Panc1 (cell line): ENCODE measurements around the gene ZDHHC7. TPM values are rescaled to one million over a fixed set of nuclear protein-coding genes. Genes with fewer than 3 reads are reported as not detected.

Source experiments
- ATAC-seq: fragments of 200-7000 bp; cut with Tn5 transposase; 2 replicates; pipeline ENCODE4 v1.9.1; 2020; ENCODE audit warnings: mild to moderate bottlenecking, moderate library complexity
- BruUV-seq: library from RNA; stranded (reverse); fragments of 400-500 nt; replicated peaks from 2 replicates; lab custom pipeline; 2021; lab: Mats Ljungman, UMichigan
- CTCF ChIA-PET: fragments of 300-600 bp; sonication (Branson Sonifier 250); formaldehyde crosslinking; loops from one replicate; lab custom pipeline; 2022; ENCODE audit warnings: antibody characterized with exemption; lab: Charles Lee
- POLR2A ChIA-PET: fragments of 300-600 bp; sonication (Branson Sonifier 250); formaldehyde crosslinking; loops from one replicate; lab custom pipeline; 2022; ENCODE audit warnings: antibody characterized with exemption; lab: Charles Lee
- DNase-seq: peaks from one replicate; pipeline ENCODE4 v3.0.0-alpha.2; 2010; ENCODE audit warnings: low read depth, low spot score
- H3K27ac ChIP-seq: 2 replicates; pipeline ENCODE4 v1.5.1; 2011; ENCODE audit warnings: mild to moderate bottlenecking, low read length, inconsistent platforms
- H3K27me3 ChIP-seq: fragments of 200-500 bp; sonication (Bioruptor generic); 2 replicates; pipeline ENCODE4 v1.6.0; 2014; ENCODE audit warnings: low read length, inconsistent platforms; ENCODE audit not compliant: control insufficient read depth, insufficient read depth
- H3K36me3 ChIP-seq: fragments of 200-500 bp; sonication (Bioruptor generic); 2 replicates; pipeline ENCODE4 v1.5.1; 2014; ENCODE audit warnings: inconsistent platforms, mild to moderate bottlenecking, low read length, moderate library complexity; ENCODE audit not compliant: control insufficient read depth, insufficient read depth
- H3K4me1 ChIP-seq: 2 replicates; pipeline ENCODE4 v1.5.1; 2011; ENCODE audit warnings: inconsistent platforms, mild to moderate bottlenecking, low read length, moderate library complexity; ENCODE audit not compliant: control insufficient read depth, insufficient read depth
- H3K4me3 ChIP-seq, 2 experiments: 2 replicates each; pipeline ENCODE4 v1.5.1; 2011 to 2012; ENCODE audit warnings: low read depth in 2 of 2, low read length in 2 of 2, mild to moderate bottlenecking in 2 of 2, inconsistent platforms in 1 of 2, moderate library complexity in 1 of 2
- H3K9me3 ChIP-seq: fragments of 200-500 bp; sonication (Bioruptor generic); 2 replicates; pipeline ENCODE4 v1.5.1; 2014; ENCODE audit warnings: low read depth, mild to moderate bottlenecking, inconsistent platforms, low read length, moderate library complexity; ENCODE audit not compliant: control insufficient read depth, insufficient read depth
- POLR2AphosphoS5 ChIP-seq: IDR thresholded peaks from 2 replicates; pipeline ENCODE4 v1.6.1; 2012; ENCODE audit warnings: mild to moderate bottlenecking, low read depth, low read length, moderate library complexity
- SIN3A ChIP-seq: IDR thresholded peaks from 2 replicates; pipeline ENCODE4 v1.6.1; 2012; ENCODE audit warnings: low read depth, mild to moderate bottlenecking, low read length, moderate library complexity, borderline replicate concordance; ENCODE audit not compliant: insufficient read depth
- TCF7L2 ChIP-seq: IDR thresholded peaks from 2 replicates; pipeline ENCODE4 v1.6.1; 2011; ENCODE audit warnings: mild to moderate bottlenecking, low read depth, low read length, inconsistent platforms
- in situ Hi-C: cut with HindIII; loops from 2 replicates; pipeline ENCODE4 v1.10.0; 2016; ENCODE audit warnings: low sequenced_read_pairs, low pct_unique_long_range_greater_than_20kb
- intact Hi-C: fragments of 100-400 bp; cut with micrococcal nuclease; formaldehyde crosslinking; loops from one replicate; pipeline ENCODE4 v1.10.0; 2022; ENCODE audit not compliant: unreplicated experiment
- total RNA-seq: library from RNA; stranded (reverse); gene quantifications from one replicate; pipeline ENCODE4 v1.2.1, GENCODE V29; 2021; ENCODE audit not compliant: unreplicated experiment
- TF ChIP-seq, protein P1 (sequence below), 2 experiments: IDR thresholded peaks; 2 replicates each; pipeline ENCODE4 v1.6.1; 2011 to 2012; ENCODE audit warnings: low read depth in 2 of 2, control low read depth in 1 of 2, low read length in 1 of 2, mild to moderate bottlenecking in 1 of 2, moderate library complexity in 1 of 2; ENCODE audit not compliant: insufficient read depth in 1 of 2
- TF ChIP-seq, protein P2 (sequence below): fragments of 450-650 bp; IDR thresholded peaks from 2 replicates; pipeline ENCODE4 v1.5.1; 2017; ENCODE audit warnings: mild to moderate bottlenecking

Gene ZDHHC7
- total RNA-seq, 1 experiment from 2014 or later: 71.5 TPM

DNA sequence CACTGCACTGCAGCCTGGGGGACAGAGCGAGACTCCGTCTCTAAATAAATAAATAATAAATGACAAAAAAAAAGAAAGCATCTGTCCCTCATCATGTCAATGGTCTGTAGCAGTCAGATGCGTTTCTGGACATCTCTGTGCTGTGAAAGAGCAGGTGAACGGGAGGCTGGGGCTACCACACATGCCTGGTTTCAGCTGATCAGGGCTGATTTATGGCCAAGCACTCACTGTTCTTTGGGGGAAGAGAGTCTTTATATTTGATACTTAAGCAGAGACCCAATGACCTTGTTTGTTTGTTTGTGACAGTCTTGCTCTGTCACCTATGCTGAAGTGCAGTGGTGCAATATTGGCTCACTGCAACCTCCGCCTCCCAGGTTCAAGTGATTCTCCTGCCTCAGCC, 33.7 kb upstream of the ZDHHC7 start:
- Histone ChIP-seq H3K4me1 (no peaks in the 10 kb centered on the region), H3K4me3 (no peak overlapping the region), H3K9me3 (no peaks in the 10 kb centered on the region), H3K27ac (no peak overlapping the region), H3K27me3 (no peaks in the 10 kb centered on the region), H3K36me3 (no peaks in the 10 kb centered on the region)
- in situ Hi-C loops (no loop called here), intact Hi-C loops (no loop called here)
- DNase-seq (no peak), ATAC-seq (no peak)
- ChIA-PET CTCF (no interaction called here), POLR2A (no interaction called here)
- BruUV-seq: no TSS peak
- no peak for TF ChIP-seq SIN3A
- TF ChIP-seq, protein P1, sequence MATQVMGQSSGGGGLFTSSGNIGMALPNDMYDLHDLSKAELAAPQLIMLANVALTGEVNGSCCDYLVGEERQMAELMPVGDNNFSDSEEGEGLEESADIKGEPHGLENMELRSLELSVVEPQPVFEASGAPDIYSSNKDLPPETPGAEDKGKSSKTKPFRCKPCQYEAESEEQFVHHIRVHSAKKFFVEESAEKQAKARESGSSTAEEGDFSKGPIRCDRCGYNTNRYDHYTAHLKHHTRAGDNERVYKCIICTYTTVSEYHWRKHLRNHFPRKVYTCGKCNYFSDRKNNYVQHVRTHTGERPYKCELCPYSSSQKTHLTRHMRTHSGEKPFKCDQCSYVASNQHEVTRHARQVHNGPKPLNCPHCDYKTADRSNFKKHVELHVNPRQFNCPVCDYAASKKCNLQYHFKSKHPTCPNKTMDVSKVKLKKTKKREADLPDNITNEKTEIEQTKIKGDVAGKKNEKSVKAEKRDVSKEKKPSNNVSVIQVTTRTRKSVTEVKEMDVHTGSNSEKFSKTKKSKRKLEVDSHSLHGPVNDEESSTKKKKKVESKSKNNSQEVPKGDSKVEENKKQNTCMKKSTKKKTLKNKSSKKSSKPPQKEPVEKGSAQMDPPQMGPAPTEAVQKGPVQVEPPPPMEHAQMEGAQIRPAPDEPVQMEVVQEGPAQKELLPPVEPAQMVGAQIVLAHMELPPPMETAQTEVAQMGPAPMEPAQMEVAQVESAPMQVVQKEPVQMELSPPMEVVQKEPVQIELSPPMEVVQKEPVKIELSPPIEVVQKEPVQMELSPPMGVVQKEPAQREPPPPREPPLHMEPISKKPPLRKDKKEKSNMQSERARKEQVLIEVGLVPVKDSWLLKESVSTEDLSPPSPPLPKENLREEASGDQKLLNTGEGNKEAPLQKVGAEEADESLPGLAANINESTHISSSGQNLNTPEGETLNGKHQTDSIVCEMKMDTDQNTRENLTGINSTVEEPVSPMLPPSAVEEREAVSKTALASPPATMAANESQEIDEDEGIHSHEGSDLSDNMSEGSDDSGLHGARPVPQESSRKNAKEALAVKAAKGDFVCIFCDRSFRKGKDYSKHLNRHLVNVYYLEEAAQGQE (IDR thresholded peaks at IDR 0.05; ENCODE audit: insufficient read depth in 1 of 2, low read depth in 2 of 2, low read length in 1 of 2): no peak
- no peak for TF ChIP-seq POLR2AphosphoS5

DNA sequence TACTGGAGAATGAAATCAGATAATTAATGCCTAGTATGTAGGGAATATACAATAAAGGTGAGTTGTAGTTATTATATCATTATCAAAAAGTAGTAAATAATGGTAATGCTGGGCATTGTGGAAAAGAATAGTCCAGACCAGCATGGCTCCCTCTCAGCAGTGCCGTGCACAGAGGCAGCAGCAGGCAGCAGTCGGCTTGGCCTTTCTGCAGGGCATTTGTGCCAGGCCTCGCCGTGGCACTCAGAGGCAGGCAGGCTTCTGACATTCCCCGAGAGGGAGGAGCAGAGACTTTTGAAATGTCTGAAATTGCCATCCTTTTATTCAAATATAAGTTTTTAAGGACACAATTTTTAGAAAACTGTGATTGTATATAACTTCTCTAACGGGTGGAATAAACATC, 31.3 kb upstream of the ZDHHC7 start:
- H3K36me3 ChIP-seq: no peaks in the 10 kb centered on the region
- no TSS peak for BruUV-seq
- no peak for DNase-seq
- in situ Hi-C loops: no loop called here
- H3K9me3 ChIP-seq: no peaks in the 10 kb centered on the region
- ATAC-seq: no peak
- ChIA-PET POLR2A (no interaction called here), CTCF (no interaction called here)
- H3K4me1 ChIP-seq: no peaks in the 10 kb centered on the region
- H3K27me3 ChIP-seq: no peaks in the 10 kb centered on the region
- no peak overlapping the region for H3K4me3 ChIP-seq
- TF ChIP-seq, protein P2, sequence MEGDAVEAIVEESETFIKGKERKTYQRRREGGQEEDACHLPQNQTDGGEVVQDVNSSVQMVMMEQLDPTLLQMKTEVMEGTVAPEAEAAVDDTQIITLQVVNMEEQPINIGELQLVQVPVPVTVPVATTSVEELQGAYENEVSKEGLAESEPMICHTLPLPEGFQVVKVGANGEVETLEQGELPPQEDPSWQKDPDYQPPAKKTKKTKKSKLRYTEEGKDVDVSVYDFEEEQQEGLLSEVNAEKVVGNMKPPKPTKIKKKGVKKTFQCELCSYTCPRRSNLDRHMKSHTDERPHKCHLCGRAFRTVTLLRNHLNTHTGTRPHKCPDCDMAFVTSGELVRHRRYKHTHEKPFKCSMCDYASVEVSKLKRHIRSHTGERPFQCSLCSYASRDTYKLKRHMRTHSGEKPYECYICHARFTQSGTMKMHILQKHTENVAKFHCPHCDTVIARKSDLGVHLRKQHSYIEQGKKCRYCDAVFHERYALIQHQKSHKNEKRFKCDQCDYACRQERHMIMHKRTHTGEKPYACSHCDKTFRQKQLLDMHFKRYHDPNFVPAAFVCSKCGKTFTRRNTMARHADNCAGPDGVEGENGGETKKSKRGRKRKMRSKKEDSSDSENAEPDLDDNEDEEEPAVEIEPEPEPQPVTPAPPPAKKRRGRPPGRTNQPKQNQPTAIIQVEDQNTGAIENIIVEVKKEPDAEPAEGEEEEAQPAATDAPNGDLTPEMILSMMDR: no peak
- TF ChIP-seq POLR2AphosphoS5: no peak
- no peak for TF ChIP-seq SIN3A
- no peak overlapping the region for H3K27ac ChIP-seq
- intact Hi-C loops: no loop called here

DNA sequence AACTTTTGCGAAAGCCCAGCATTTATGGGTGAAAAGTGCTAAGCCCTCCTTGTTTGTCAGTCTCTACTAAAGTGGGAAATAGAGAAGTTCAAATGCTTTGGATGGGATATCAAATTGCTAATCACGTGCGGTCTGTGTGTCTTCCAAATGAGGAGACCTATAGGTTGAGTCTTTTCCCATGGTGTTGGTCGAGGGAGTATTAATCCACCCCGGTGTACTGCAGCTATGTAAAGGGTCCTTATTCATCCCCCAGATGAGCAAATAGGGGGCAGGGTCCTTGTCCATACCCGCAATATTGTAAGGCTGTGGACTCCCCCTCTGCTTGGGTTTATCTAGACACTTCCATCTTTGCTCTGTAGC, 30.8 kb upstream of the ZDHHC7 start:
- TF ChIP-seq POLR2AphosphoS5: no peak
- no peak for TF ChIP-seq TCF7L2
- TF ChIP-seq, protein P2: no peak
- no peak for TF ChIP-seq SIN3A
- TF ChIP-seq, protein P1 (IDR thresholded peaks at IDR 0.05; ENCODE audit: insufficient read depth in 1 of 2, low read depth in 2 of 2, low read length in 1 of 2): no peak
- no peaks in the 10 kb centered on the region for H3K4me1 ChIP-seq
- DNase-seq (no peak), ATAC-seq (no peak)
- no peaks in the 10 kb centered on the region for H3K27me3 ChIP-seq
- in situ Hi-C loops: no loop called here
- no peaks in the 10 kb centered on the region for H3K9me3 ChIP-seq
- H3K36me3 ChIP-seq: no peaks in the 10 kb centered on the region
- intact Hi-C loops: no loop called here
- H3K27ac ChIP-seq: no peak overlapping the region
- POLR2A ChIA-PET: interaction anchor here (0.6 kb wide), 1 partner anchor 81 kb away, joined by 13 read pairs; no protein-coding TSS in a partner anchor
- BruUV-seq: no TSS peak
- CTCF ChIA-PET: no interaction called here
- H3K4me3 ChIP-seq: no peak overlapping the region
